ENCODE results near the gene TMEM116.

The TMEM116 gene

GRCh38 chr12:111894556-111894955 is 118.4 kb downstream of the TMEM116 start:
- DNase-seq (ENCODE audit: low read depth in 2 of 2) = no peak

- no peak for DNase-seq (ENCODE audit: low read depth in 2 of 2)
These were observed 119.7 kb downstream of the TMEM116 start for GRCh38 chr12:111893287-111893686.

GRCh38 chr12:111887926-111888745 is 124.8 kb downstream of the TMEM116 start:
- no peak for DNase-seq (ENCODE audit: low read depth in 2 of 2)

DNA sequence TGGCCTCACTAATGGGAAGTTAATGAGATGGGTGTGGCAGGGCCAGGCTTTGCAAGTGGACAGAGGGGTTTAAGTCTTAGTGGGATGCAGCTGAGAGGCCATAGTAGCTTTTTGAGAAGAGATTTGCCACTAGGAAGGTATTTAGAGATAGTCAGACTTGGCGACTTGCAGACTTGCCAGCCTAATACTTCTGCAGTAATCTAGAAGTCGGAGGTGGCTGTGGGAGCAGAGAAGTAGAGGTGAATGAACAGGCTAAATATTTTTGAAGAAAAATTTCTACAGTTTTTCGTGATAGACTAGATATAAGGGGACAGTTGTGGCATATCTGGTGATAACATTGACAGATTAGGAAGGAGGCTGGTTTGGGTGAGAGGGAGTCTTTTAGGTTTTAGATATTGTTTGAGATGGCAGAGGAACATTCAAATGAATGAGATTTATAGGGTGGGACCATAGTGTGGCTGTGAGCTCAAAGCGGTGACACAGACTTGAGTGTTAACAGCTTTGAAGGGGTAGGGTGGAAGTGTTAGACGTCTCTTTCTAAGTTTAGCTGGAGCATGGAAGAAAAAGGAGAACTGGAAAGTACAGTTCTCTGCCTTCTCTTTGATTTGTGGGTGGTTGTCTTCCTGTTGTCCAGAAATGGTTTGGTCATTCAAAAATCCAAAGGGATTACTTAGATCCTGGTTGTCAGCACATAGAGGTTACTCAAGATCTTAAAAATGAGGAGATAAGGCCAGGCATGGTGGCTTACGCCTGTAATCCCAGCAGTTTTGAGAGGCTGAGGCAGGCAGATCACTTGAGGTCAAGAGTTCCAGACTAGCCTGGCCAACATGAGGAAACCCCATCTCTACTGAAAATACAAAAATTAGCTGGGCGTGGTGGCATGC is 126.1 kb downstream of the TMEM116 start:
- DNase-seq (ENCODE audit: low read depth in 2 of 2) = no peak

DNA sequence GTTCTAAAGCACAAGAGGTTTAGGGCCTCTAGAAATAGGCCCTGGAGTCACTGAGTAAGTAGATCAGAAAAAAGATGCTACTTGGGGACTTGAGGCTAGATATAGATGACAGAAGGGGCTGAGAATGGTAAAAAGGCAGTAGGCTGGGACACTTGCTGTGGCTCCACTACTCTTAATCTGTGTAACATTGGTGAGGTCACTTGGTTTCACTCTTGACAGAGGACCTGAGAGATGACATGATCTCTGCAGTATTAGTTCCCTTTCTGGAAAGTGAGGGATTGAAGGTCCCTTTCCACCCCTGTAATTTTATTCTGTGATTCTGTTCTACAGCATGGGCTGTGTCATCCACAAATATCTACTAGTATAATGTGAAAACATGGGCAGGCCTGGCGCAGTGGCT is 131.2 kb downstream of the TMEM116 start:
- DNase-seq (ENCODE audit: low read depth in 2 of 2) = no peak

All from stimulated activated CD8-positive, alpha-beta memory T cell treated with anti-CD3 and anti-CD28 coated beads, Interleukin-15, amount 100 ng/mL, for 48 hours (primary cell).